ENCODE data around the gene IQCF5.
"Not testable (repeated sequence)": the region's sequence is repeated elsewhere in the genome, so short reads cannot be mapped to it uniquely, and the experiment has no call there.

IQCF5 gene

GRCh38 chr3:51862886-51863285, 12.5 kb downstream of the IQCF5 start:
- DNase-seq: no peak

- DNase-seq: no peak
These were observed 14.4 kb downstream of the IQCF5 start, which contains the start of gene IQCF2 for GRCh38 chr3:51860703-51861665. IQCF2 (plus strand) TSS chr3:51861615; CDS start chr3:51861667, 52 bp downstream.

- DNase-seq: not testable (repeated sequence)
These were observed 20.0 kb downstream of the IQCF5 start for GRCh38 chr3:51855411-51855810.

- DNase-seq: no peak
These were observed 30.3 kb downstream of the IQCF5 start for GRCh38 chr3:51845129-51845528.

- no peak for DNase-seq
These were observed 38.8 kb downstream of the IQCF5 start for GRCh38 chr3:51836606-51837005.

- DNase-seq: no peak
These were observed 44.5 kb downstream of the IQCF5 start for GRCh38 chr3:51830836-51831385.

GRCh38 chr3:51830345-51830744, 45.1 kb downstream of the IQCF5 start:
- DNase-seq: no peak

GRCh38 chr3:51828297-51828696, 47.1 kb downstream of the IQCF5 start:
- DNase-seq: no peak

All from right forelimb (tissue), 1 donor.